Measurements from ENCODE around the gene GTF2H3. TPM values are rescaled to one million over a fixed set of nuclear protein-coding genes. Genes with fewer than 3 reads are reported as not detected.

Gene GTF2H3
- total RNA-seq, 1 experiment from 2014 or later: 44.9 TPM

DNA sequence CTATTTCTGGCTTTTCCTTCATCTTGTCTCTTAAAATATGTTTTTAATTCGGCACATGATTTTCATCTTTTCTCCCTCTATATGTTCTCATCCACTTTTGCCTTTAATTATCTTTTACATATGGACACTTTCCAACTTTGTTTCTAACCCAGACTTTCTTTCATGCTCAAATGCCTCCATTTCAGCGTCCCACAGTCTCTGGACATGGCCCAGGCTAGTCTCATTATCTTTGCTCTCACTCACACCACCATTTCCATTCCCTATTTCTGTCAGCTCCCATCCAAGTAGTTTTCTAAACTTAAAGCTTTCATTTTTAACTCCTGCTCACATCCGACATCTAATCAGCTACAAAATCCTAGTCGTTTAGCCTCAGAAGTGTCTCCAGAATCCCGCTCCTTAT lies 14.8 kb downstream of the GTF2H3 start:
- H3K36me3 ChIP-seq (ENCODE audit: insufficient read depth, low read length, poor library complexity, severe bottlenecking): peaks cover 50% of the 10 kb centered on the region

DNA sequence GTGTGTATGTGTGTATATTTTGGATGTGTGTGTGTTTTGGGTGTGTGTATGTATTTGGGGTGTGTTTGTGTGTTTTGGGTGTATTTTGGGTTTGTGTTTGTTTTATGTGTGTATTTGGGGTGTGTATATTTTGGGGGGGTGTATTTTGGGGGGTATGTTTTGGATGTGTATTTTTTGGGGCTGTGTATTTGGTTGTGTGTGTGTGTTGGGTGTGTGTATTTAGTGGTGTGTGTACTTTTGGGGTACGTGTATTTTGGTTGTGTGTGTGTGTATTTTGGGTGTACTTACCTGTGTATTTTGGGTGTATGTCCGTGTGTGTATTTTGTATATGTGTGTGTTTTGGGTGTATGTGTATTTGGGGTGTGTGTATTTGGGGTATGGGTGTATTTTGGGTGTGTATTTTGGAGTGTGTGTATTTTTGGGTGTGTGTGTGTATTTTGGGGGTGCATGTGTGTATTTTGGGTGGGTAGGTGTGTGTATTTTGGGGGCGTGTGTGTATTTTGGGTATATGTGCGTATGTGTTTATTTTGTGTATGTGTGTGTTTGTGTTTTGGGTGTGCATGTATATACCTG lies 20.6 kb downstream of the GTF2H3 start:
- Histone ChIP-seq H3K27me3 (replicated peaks; ENCODE audit: insufficient read depth, low read depth, low read length, poor library complexity) (no peaks in the 10 kb centered on the region), H3K27ac (ENCODE audit: low read depth, low read length, poor library complexity, severe bottlenecking) (no peak overlapping the region), H3K4me1 (ENCODE audit: insufficient read depth, low read length, poor library complexity, severe bottlenecking) (no peaks in the 10 kb centered on the region), H3K9me3 (ENCODE audit: low read depth, low read length, poor library complexity, severe bottlenecking) (no peaks in the 10 kb centered on the region), H3K4me3 (ENCODE audit: low read depth, low read length, poor library complexity, severe bottlenecking) (no peak overlapping the region), H3K36me3 (ENCODE audit: insufficient read depth, low read length, poor library complexity, severe bottlenecking) (peaks cover 30% of the 10 kb centered on the region)
- no peak for DNase-seq (ENCODE audit: low spot score)
- ChIA-PET CTCF (no interaction called here), POLR2A (ENCODE audit: low non-redundant PET) (no interaction called here)
- no TSS peak for BruUV-seq (replicated peaks)
- intact Hi-C loops (cut with micrococcal nuclease; ENCODE audit: unreplicated experiment): no loop called here
- no peak for TF ChIP-seq CTCF (conservative IDR thresholded peaks at IDR 0.05; ENCODE audit: low read depth, low read length)
- TF ChIP-seq EZH2 (IDR thresholded peaks at IDR 0.05; ENCODE audit: borderline replicate concordance, low read depth, low read length, poor library complexity, severe bottlenecking): no peak

More for the DNA sequence above, 14.8 kb downstream of the GTF2H3 start:
- no peak for DNase-seq (ENCODE audit: low spot score)
- CTCF ChIA-PET: no interaction called here
- Histone ChIP-seq H3K9me3 (ENCODE audit: low read depth, low read length, poor library complexity, severe bottlenecking) (no peaks in the 10 kb centered on the region), H3K4me1 (ENCODE audit: insufficient read depth, low read length, poor library complexity, severe bottlenecking) (no peaks in the 10 kb centered on the region), H3K4me3 (ENCODE audit: low read depth, low read length, poor library complexity, severe bottlenecking) (no peak overlapping the region), H3K27me3 (replicated peaks; ENCODE audit: insufficient read depth, low read depth, low read length, poor library complexity) (no peaks in the 10 kb centered on the region), H3K27ac (ENCODE audit: low read depth, low read length, poor library complexity, severe bottlenecking) (no peak overlapping the region)
- TF ChIP-seq CTCF (conservative IDR thresholded peaks at IDR 0.05; ENCODE audit: low read depth, low read length) (no peak), EZH2 (IDR thresholded peaks at IDR 0.05; ENCODE audit: borderline replicate concordance, low read depth, low read length, poor library complexity, severe bottlenecking) (no peak)
- POLR2A ChIA-PET (ENCODE audit: low non-redundant PET): no interaction called here
- BruUV-seq (replicated peaks): no TSS peak
- intact Hi-C loops (cut with micrococcal nuclease; ENCODE audit: unreplicated experiment): no loop called here

DNA sequence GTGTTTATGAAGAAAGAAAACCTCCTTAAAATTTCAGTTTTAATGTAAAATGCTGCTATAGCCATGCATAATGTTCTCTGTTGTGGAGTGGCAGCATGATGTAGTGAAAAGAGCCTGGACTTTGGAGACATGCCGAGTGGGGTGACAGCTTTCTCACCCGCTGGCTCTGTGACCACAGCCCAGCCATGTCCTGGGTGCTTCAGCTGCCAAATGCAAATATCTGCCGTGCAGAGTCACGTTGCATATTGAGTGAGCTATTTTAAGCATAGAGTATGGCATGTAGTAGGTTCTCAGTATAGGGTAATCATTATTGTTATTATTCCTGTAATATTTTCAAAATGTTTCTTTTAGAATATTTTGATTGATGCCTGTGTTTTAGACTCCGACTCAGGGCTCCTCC lies 21.8 kb downstream of the GTF2H3 start:
- no peaks in the 10 kb centered on the region for H3K4me1 ChIP-seq (ENCODE audit: insufficient read depth, low read length, poor library complexity, severe bottlenecking)
- no TSS peak for BruUV-seq (replicated peaks)
- no peak for DNase-seq (ENCODE audit: low spot score)
- H3K27ac ChIP-seq (ENCODE audit: low read depth, low read length, poor library complexity, severe bottlenecking): no peak overlapping the region
- no peaks in the 10 kb centered on the region for H3K9me3 ChIP-seq (ENCODE audit: low read depth, low read length, poor library complexity, severe bottlenecking)
- no peak overlapping the region for H3K4me3 ChIP-seq (ENCODE audit: low read depth, low read length, poor library complexity, severe bottlenecking)
- peaks cover 37% of the 10 kb centered on the region for H3K36me3 ChIP-seq (ENCODE audit: insufficient read depth, low read length, poor library complexity, severe bottlenecking)
- ChIA-PET POLR2A (ENCODE audit: low non-redundant PET) (no interaction called here), CTCF (no interaction called here)
- intact Hi-C loops (cut with micrococcal nuclease; ENCODE audit: unreplicated experiment): no loop called here
- TF ChIP-seq EZH2 (IDR thresholded peaks at IDR 0.05; ENCODE audit: borderline replicate concordance, low read depth, low read length, poor library complexity, severe bottlenecking): no peak
- no peak for TF ChIP-seq CTCF (conservative IDR thresholded peaks at IDR 0.05; ENCODE audit: low read depth, low read length)
- H3K27me3 ChIP-seq (replicated peaks; ENCODE audit: insufficient read depth, low read depth, low read length, poor library complexity): no peaks in the 10 kb centered on the region

Measured in A673 (cell line).